HG02852 (cell line): ENCODE measurements around the gene ZNF658.
"Not testable (repeated sequence)": the region's sequence is repeated elsewhere in the genome, so short reads cannot be mapped to it uniquely, and the experiment has no call there.

Experiments
- ATAC-seq: cut with Tn5 transposase; IDR thresholded peaks from one replicate; pipeline ENCODE4 v1.9.1; 2021; ENCODE audit warnings: mild to moderate bottlenecking, moderate library complexity; ENCODE audit not compliant: unreplicated experiment

The ZNF658 gene

DNA sequence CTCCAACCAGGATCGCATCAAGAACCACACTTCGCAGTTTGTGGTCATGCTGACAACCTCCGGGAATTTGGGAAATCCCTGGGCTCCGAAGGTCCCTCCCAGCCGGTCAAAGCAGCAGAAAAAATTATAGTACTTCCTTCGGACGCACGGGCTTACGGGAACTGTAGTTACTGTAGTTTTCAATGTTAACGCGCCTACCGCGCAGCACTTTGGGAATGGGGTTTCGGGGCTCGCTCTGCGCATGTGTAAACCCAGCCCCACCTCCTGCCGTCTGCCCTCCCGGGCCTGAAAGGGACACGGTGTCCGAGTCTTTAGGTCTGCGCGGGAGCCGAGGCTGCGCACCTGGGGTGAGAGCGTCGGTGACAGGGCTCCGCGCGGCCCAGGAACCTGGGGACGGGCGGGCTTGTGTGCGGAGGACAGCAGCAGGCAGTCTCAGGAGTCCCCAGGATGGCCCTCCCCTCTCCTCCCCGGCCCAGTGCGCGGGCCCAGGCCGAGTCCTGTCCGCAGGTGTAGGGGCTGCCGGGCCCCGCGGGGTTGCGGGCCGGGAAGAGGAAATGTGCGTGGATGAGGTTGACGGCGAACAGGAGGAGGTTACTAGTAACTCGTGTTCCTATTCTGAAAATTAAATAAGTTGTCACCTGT lies at the start of gene ZNF658:
Gene ZNF658 (plus strand): TSS at position 236 of the 642 bp plus-strand sequence. CDS start 2,837 bp downstream, outside the sequence.
- peak; percentile 98 for ATAC-seq

GRCh38 chr9:66861732-66862131 lies 38.8 kb upstream of the ZNF658 start:
- ATAC-seq, result not testable (repeated sequence)

DNA sequence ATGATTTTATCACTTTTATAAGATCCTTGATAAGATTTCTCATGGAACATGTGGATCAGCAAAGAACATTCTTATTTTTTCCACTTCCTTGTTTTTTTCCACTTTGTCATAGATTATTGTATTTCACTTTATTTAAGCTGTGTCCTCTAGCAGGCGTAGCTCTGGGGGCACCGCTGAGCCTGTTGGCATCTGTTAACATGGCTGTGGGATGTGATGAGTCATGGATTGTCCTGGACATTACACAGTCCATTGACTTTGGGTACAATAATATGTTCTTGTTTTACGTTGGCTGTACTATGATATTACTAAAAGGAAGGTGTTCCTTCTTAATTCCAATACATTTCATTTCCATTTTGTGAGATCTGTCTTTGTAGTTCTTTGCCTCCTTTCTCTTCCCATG lies 31.9 kb upstream of the ZNF658 start:
- ATAC-seq, result not testable (repeated sequence)

DNA sequence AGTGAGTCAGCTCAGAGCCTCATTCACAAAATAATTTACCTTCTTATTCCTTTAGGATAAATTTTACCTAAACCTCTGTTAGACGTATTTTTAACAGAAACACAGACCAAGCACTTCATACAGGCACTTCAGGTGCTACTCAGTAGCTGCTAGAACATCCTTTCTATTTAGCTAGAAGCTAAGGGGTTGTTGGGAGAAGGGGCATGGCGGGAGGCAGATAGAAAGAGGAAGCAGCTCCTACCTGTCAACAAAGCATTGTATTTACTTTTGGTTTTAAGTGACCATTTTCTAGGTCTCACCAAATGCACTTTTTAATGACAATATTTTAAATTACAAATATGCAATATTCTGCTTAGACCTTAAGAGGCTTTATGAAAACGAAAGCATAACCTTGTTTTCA lies 19.9 kb upstream of the ZNF658 start:
- ATAC-seq, result not testable (repeated sequence)

DNA sequence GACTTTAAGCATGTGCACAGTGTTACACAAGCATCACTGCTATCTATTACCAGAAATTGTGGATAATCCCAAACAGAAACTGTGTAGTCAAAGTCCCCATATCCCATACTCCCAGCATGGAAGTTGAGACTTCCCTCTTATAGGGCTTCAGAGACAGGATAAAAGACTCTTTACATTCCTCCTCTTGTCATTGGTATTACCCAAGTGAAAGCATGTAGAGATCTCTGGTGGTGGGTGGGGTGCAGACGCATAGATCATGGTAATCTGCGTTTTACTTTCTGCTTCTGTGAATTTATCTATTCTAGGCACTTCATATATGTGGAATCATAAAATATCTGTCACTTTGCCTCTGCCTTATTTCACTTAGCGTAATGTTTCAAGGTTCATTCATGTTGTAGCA lies 18.7 kb upstream of the ZNF658 start:
- not testable (repeated sequence) for ATAC-seq

- ATAC-seq, result peak; percentile 84
Measured at GRCh38 chr9:66890334-66890733, 10.2 kb upstream of the ZNF658 start.

GRCh38 chr9:66901141-66901540 lies 616 bp downstream of the ZNF658 start:
- peak; percentile 16 for ATAC-seq

DNA sequence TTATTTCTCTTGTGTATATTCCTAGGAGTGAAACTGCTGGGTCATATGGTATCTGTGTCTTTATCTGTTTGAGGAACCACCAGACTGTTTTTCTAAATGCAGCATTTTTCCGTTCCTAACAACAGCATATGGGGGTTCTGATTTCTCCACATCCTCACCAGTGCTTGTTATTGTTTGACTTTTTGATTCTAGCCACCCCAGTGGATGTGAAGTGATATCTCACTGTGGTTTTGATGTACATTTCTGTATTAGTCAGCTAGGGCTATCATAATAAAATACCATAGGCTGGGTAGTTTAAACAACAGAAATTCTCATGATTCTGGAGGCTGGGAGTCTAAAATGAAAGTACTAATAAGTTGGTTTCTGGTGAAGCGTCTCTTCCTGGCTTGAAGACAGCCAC lies 9.0 kb downstream of the ZNF658 start:
- ATAC-seq, result not testable (repeated sequence)

DNA sequence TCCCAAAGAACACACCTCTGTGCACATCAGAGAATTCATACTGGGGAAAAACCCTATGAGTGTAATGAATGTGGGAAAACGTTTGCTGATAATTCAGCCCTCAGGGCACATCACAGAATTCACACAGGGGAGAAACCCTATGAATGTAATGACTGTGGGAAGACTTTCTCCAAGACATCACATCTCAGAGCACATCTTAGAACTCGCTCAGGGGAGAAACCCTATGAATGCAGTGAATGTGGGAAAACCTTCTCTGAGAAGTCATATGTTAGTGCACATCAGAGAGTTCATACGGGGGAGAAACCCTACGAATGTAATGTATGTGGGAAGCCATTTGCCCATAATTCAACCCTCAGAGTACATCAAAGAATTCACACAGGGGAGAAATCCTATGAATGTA lies 19.5 kb downstream of the ZNF658 start:
- not testable (repeated sequence) for ATAC-seq

- ATAC-seq, result not testable (repeated sequence)
Measured at GRCh38 chr9:66936194-66936870, 35.8 kb downstream of the ZNF658 start.

DNA sequence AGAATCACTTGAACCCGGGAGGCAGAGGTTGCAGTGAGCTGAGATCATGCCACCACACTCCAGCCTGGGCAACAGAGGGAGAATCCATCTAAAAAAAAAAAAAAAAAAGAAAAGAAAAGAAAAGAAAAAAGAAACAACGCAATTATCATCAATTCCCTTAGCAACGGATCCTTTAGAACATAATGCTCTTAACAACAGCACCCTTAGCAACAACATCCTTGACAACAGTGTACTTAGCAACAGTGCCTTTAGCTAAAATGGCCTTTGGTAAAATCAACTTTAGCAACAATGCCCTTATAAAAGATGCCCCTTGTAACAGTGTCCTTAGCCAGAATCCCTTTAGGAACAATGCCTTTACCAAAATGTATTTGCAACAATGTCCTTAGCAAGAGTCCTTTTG lies 37.1 kb downstream of the ZNF658 start:
- ATAC-seq, result not testable (repeated sequence)

- ATAC-seq, result not testable (repeated sequence)
Measured at GRCh38 chr9:66938322-66938721, 37.8 kb downstream of the ZNF658 start.

GRCh38 chr9:66939878-66940830 lies 39.6 kb downstream of the ZNF658 start:
- not testable (repeated sequence) for ATAC-seq

DNA sequence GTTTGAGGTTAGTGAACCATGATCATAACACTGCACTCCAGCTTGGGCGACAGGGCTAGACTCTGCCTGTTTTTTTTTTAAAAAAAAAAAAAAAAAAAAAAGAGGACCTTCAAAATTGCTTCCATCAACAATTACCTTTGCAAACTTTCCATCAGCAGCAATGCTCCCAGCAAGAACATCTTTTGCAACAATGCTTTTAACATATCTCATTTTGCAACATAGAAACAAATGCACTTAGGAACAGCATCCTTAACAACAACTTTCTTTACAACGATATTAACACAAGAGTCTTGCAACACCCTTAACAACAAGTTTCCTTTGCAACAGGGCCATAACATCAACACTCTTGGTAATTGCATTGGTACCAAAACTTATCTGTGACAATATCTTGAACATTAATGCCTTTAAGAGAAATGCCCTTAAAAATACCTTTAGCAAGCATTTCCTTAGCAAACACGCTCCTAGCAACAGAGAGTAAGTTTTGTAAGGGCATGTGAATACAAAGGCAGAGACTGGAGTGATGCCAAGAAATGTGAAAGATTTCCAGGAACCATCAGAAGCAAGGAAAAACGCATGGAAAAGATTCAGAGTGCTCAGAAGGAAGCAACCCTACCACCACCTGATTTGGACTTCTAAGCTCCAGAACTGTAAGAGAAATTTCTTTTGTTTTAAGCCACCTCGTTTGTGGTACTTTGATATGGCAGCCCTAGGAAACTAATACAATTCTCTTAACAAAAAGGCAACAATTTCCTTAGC lies 42.1 kb downstream of the ZNF658 start:
- not testable (repeated sequence) for ATAC-seq

- ATAC-seq, result not testable (repeated sequence)
Measured at GRCh38 chr9:66952576-66952975, 52.1 kb downstream of the ZNF658 start.
